ENCODE results near the gene CFLAR.
"Not testable (repeated sequence)": the region's sequence is repeated elsewhere in the genome, so short reads cannot be mapped to it uniquely, and the experiment has no call there.

CFLAR gene

DNA sequence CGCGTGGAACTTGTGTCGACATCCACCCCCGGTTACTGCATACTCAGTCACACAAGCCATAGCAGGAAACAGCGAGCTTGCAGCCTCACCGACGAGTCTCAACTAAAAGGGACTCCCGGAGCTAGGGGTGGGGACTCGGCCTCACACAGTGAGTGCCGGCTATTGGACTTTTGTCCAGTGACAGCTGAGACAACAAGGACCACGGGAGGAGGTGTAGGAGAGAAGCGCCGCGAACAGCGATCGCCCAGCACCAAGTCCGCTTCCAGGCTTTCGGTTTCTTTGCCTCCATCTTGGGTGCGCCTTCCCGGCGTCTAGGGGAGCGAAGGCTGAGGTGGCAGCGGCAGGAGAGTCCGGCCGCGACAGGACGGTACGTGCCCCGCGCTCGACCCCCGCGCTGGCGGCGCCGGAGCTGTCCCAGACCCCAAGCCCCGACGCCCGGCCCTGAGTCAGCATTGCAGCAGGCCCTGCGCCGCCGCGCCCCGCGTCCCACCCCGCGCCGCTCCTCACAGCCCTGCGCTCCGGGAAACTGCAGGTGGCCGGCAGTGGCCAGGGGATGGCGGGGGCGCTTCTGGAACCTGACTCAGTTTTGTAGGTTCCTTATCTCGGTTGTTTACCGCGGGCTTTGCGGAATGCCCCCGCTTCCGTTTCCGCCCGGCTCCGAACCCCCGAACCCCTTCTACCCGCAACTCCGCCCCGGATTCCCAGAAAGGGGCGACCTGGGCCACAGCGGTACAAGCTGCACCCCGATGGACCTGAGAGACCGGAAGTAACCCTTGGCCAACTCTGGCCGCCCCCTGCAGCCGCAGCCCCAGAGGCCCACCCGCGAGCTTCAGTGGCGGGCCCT lies at the start of gene CFLAR:
TSS of gene CFLAR (plus strand) at position 50 of the 844 bp plus-strand sequence. CDS start 13,702 bp downstream, outside the sequence.
- peak; percentile 90 for DNase-seq

DNA sequence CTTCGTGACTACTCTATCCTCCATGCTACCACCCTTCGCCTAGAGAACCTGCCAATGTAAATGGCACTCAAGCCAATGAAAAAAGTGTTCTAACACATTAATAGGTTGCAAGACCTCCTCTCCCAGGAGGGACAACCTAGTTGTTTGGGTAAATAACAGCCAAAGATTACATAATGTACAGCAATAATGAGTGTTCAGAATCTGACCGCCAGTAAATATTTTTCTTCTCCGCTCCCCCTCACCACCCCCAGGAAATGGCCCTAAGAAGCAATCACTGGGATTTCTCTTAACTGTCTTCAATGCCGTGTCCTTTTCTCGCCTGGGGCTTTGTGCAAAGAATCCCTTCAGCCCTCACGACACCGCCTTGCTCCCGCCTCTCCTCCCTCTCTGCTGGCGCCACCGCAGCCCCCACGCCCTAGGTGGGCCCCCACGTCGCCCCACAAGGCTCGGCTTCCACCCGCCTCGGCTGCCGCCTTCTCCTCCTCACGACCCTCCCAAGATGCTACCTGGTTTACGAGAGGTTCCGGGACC lies 45.0 kb upstream of the CFLAR start:
- DNase-seq, result peak; percentile 62

DNA sequence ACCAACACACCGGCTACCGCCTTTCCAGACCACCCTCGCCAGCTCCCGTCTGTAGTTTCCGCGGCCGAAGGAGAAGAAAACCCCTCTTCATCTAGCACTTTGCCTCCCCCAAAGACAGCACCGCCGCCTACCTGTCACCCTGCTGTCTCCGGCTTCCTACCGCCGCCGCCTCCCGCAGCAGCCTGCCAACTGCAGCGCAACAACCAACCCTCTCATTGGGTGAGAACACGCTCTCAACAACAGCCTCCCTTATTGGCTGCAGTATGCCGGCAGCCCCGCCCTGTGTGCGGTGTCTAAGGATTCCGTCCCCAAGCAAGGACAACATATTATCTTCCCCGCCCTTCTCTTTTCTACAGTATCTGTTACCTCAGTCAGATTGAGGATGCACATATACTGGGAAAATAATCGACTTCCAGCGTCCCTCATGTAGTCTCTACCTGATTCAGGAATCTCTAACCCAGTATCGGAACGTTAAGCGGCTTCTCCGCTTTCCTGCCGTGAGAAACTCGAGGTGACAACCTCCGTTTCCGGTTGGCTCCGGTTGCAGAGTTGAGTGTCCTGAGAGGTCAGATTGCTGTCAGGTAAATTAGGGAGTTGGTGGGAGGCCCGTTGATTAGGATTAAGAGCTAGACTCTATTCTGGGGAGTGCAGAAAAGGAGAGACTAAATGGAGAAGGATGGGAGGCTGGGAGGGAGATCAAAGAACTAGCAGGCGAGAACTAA lies 44.3 kb upstream of the CFLAR start, which contains the start of the genes HYCC2 and NDUFB3:
TSS of gene HYCC2 (minus strand) at position 193 of the 722 bp plus-strand sequence. CDS start 47,662 bp downstream, outside the sequence.
TSS of gene NDUFB3 (plus strand) at position 523 of the 722 bp plus-strand sequence. CDS start 6,882 bp downstream, outside the sequence.
- DNase-seq, result peak; percentile 96

DNA sequence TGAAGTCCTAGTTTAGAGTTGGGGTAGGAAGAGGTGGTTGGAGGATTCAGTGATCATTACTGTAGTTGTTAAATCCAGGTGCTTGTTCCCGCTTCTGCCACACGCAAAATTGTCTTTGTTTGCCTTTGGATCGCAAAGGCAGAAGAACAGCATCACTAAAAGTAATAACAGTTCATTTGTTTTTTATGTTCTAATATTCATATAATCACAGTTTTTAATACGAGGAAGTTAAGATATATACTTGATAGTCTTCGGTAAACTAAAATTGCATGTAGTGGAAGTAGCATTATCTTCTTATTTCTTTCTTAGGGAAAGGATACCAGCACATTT lies 43.8 kb upstream of the CFLAR start:
- DNase-seq, result no peak

DNA sequence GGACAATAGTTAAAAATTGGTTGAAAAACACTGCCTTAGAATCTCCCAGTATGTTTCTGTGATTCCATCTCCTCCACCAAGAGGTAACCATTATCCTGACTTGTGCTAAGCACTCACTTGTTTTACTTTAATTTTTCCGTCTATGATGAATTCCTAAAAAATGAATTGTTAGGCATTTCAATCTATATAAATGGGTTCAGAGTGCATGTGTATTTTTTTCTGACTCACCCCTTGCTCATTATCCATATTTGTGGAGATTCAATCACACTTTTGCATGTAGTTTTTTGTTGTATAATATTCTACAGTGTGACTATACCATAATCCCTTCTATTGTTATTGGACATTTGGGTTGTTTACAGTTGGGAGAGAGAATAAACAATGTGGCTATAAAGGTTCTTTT lies 42.9 kb upstream of the CFLAR start:
- DNase-seq, result no peak

DNA sequence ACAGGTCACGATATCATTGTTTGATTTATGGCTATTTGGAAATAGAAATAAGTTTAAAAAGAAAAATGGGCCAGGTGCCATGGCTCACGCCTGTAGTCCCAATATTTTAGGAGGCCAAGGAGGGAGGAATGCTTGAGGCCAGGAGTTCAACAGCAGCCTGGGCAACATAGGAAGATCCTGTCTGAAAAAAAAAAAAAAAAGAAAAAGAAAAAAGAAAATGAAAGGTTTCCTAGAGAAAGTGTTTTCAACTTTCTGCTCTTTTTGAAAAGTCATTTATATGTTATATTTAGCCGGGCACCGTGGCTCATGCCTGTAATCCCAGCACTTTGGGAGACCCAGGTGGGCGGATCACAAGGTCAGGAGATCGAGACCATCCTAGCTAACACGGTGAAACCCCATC lies 41.0 kb upstream of the CFLAR start:
- DNase-seq, result no peak

DNA sequence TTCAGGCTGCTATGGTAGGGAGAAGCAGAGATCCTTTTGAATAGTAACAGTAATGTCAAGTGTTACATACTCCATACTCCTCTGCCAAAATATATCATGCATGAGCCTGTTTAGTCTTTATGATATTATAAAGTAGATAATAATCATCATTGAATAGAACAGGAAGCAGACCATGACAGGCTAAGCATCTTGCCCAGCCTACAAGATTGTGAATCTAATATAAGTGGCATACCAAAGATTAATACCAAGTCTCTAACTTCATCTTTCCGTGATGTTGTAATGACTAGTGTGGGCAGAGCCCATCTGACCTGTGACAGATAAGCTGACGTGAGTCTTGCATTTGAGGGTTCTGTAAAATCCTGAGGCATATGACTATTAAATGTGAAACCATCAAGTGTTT lies 31.1 kb upstream of the CFLAR start:
- DNase-seq, result peak; percentile 77

DNA sequence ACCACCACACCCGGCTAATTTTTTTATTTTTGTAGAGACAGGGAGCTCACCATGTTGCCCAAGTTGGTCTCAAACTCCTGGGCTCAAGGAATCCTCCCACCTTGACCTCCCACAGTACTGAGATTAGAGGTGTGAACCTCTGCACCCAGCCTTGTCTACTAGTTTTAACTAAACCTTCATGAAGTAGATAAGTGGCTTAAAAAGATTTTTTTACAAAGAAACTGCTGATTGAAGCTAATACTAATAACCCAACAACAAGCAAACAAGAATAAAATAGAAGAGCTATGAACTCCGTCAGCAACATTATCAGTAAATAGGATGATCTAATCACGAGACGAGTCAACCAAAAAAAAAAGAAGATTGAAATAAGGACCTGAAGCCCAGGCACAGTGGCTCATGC lies 25.4 kb upstream of the CFLAR start:
- DNase-seq, result no peak

DNA sequence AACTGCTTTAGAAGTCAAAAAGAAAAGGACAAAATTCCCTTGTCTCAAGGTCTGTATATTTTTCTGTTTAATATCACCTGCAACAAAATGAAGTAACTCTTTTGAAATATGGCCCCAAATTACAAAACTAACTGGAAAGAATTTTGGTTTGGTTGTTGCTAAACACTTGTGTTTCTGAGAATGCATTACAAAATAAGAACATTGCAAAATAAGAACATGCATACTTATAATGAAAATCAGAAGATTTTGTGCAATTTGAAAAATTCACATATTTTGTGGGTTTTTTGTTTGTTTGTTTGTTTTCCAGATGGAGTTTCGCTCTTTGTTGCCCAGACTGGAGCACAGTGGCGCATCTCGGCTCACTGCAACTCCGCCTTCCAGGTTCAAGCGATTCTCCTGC lies 22.4 kb upstream of the CFLAR start:
- DNase-seq, result peak; percentile 64

DNA sequence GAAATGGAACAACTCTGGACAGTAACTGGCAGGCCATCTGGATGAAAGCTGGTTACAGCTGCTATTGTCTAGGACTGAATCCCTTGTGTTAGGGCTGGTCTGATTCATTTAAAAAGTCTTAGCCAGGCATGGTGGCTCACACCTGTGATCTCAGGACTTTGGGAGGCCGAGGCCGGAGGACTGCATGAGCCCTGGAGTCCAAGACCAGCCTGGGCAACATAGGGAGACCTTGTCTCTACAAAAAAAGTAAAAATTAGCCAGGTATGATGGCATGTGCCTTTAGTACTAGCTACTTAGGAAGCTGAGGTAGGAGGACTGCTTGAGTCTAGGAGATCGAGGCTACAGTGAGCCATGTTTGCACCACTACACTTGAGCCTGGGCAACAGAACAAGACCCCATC lies 15.5 kb upstream of the CFLAR start:
- no peak for DNase-seq

DNA sequence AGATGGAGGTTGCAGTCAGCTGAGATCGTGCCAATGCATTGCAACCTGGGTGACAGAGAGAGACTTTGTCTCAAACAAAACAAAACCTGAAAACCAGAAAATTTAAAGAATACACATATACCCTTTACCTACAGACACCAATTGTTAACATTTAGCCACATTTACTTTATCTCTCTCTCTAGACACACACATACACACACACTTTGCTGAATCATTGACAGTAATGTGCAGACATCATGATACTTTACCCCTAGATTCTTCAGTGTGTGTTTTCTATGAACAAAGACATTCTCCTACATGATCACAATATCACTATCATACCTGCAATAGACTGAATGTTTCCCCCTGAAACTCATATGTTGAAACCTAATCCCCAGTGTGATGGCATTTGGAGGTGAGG lies 10.2 kb upstream of the CFLAR start:
- DNase-seq, result peak; percentile 41

DNA sequence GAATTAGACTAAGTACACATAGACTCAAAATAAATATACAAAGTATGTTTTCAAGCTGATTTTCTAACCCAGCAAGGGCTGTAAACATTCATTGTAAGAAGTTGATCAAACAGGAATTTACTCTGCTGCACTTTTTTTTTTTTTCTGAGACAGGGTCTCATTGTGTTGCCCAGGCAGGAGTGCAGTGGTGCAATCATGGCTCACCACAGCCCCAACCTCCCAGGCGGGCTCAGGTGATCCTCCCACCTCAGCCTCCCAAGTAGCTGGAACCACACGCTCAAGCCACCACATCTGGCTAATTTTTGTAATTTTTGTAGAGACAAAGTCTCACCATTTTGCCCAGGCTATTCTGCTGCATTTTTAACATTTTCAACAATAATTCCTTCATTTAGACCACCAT lies 8.3 kb upstream of the CFLAR start:
- no peak for DNase-seq

DNA sequence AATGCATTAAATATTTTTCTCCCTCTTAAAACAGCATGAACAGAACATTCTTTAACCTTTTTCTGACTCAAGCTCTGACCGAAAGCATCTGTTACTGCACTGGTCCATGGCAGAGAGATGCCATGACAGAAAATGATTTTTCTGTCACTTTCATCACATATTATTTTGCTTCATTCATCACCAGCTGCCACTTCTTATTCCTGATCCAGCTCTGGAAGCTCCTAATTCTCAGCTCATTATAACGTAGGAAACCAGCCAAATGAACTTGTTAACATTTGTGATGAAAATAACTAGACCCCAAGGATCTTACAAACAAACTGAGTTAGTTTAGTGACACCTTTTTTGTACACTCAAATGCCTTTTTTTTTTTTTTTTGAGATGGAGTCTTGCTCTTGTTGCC lies 7.6 kb upstream of the CFLAR start:
- no peak for DNase-seq

DNA sequence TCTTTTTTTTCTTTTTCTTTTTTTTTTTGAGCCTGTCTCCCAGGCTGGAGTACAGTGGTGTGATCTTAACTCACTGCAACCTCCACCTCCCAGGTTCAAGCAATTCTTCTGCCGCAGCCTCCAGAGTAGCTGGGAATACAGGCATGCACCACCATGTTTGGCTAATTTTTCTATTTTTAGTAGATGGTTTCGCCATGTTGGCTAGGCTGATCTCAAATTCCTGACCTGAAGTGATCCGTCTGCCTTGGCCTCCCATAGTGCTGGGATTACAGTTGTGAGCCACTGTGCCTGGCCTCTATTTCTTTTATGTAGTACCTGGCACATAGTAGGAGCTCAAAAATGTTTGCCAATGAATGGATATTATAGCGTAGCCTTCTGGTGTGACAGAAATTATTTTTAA lies 6.8 kb upstream of the CFLAR start:
- DNase-seq, result no peak

DNA sequence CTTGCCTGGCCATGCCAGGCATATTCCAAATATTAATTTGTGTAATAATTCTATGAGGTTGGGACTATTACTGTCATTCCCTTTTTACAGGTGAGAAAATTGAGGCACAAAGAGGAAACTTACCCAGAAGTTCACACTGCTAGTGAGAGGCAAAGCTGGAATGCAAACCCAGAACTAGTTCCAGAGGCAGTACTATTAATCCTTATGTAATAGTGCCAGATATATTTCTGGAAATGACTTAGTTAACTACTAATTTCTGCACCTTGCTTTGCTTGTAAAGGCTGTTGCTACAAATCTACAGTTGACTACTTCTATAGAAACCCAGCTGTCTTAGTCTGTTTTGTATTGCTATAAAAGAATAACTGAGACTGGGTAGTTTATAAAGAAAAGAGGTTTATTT lies 5.3 kb upstream of the CFLAR start:
- DNase-seq, result no peak

DNA sequence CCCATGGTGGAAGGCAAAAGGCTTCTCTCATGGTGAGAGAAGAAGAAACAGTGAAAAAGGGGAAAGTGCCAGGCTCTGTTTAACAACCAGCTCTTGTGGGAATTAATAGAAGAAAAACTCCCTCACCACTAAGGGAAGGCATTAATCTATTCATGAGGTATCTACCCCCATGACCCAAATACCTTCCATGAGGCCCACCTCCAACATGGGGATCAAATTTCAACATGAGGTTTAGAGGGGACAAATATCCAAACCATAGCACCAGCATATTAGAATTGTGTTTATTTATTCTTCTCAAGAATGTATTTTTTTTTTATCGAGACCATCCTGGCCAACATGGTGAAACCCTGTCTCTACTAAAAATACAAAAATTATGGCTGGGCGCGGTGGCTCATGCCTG lies 4.9 kb upstream of the CFLAR start:
- DNase-seq, result no peak

DNA sequence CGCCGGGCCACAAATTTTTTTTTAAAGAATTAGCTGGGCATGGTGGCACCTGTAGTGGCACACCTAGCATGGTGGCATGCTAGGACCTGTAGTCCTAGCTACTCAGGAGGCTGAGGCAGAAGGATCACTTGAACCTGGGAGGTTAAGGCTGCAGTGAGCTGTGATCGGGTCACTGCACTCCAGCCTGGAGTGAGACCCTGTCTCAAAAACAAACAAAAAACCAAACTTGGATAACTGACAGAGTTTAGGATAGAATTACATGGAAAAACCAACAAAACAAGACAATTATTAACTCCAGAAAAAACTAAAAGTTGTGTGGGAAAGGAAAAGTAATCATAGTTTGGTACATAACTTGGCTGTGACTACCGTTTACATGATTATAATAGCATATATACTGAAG lies 1.6 kb upstream of the CFLAR start:
- no peak for DNase-seq

DNA sequence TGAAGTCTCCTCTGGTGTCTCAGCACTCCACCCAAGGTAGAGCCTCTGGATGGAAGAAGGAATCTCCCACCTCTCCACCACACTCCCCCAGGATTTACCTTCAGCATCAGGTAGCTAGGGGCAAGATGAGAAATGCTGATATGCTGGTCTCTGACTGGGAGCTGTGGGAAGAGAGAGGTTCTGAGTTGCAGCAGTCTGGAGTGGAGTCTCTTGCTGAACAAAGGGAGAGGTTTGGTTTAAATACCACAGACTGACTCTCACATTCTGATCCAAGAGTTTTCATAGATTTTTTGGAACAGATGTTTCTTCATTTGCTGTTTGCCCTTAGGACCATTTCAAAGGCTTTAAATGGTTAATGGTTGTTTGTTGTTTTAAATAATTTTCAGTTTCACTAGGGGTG lies 1.1 kb upstream of the CFLAR start:
- DNase-seq, result no peak

DNA sequence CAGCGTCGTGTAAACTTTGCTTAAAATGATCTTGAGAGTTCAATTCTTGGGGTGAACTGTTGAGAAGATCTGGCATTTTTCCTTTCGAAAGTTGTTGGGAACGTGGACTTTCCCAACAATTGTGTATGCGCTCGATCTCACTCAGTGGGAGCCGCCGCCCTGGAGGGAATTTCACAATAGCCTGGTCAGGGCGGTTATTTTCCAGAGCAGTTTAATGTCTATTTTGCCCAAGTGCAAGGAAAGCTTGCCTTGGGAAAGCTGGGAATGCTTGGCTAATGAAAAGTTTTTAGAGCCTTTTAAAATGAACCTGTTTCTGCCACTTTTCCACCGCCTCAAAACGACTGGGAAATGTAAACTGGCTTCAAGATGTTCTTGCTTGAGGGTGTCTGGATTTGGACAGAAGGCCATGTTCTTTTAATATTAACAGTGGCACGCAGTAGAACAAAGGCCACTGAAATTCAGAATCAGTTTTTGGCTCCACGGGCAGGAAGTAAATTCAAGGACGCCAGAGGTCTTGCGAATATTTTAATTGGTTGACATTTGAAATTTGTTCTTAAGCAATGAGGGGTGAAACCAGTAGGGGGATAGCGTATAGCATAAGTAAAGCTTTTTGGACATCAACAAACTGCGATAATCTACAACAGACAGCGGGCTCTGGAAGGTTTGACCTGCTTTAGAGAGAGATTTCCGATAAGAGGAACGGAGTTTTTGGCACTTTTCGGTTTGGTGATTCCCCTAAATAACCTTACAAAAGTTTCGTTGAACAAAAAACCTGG lies 1.2 kb downstream of the CFLAR start:
- DNase-seq, result peak; percentile 96

DNA sequence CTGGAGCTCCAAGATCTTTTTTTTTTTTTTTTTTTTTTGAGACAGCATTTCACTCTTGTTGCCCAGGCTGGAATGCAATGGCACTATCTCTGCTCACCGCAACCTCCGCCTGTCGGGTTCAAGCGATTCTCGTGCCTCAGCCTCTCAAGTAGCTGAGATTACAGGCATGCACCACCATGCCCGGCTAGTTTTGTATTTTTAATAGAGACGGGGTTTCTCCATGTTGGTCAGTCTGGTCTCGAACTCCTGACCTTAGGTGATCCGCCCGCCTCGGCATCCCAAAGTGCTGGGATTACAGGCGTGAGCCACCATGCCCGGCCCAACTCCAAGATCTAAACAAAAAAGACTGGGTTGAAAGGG lies 1.8 kb downstream of the CFLAR start:
- DNase-seq, result not testable (repeated sequence)

DNA sequence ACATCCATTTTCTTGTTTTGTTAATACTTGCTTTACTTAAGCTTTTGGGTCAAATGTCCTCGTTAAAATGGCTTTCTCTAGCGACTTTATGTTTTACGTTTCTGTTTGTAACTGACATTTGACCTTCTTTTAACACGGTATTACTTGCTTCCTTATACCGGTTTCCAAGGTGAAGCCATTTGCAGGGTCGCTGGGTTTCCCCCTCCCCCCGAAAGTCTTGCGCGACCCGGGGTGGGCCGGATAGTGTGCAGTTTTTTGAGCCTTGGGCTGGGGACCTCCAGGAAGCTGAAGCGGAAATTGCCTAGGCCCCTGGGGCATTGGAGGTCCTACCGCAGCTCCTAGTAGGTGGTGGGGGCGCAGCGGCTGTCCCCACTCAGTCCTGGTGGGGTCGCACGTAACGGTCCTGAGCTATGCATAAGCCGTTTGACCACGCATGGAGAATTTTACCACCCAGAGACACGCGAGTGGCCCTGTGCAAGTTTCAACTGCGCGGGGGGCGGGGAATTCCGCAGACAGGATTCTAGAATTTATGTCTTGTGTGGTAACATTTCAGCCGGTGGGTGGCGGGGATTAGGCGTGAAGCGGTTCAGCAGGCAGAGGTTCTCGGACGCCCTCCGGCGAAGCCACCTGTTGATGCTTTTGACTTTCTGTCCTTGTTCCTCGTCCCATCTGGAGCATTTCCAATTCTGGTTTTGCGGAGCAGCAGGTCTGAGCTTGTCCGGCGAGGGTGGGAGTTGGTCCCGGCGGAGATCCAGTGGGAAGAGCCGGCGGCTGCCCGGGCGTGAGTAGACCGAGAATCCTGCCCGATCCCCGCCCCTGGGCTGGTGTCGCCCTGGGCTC lies 2.4 kb downstream of the CFLAR start:
- peak; percentile 94 for DNase-seq

Measured in hematopoietic multipotent progenitor cell treated with erythropoietin and hydrocortisone succinate and interleukin-3 and kit ligand, for 6 days (in vitro differentiated cells).